ENCODE measurements around the gene MISP. TPM values are rescaled to one million over a fixed set of nuclear protein-coding genes. Genes with fewer than 3 reads are reported as not detected.

Gene MISP
- total and polyA plus RNA-seq, 9 of the 15 experiments (the other 6 are each of a cell fraction or from before 2014, with no cell fraction given) = 0.04 to 0.29 (median 0.05) TPM; not detected in 5

DNA sequence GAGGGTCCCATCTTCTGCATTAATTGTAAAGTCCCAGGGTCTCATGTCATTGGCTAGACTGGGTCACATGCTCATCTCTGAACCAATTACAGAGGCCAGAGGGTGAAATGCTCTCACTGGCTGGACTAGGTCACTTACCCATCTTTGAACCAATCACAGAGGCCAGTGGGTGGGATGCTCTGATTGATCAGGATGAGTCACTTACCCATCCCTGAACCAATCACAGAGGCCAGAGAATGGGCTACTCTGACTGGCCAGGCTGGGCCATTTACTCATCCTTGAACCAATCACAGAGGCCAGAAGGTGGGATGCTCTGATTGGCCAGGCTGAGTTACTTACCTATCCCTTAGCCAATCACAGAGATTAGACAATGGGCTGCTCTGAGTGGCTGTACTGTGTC, 5.3 kb downstream of the MISP start (continued):
- no peak for TF ChIP-seq ZSCAN32 (CRISPR knock-in tag; IDR thresholded peaks at IDR 0.05)
- no peak for TF ChIP-seq ZNF253 (CRISPR knock-in tag; conservative IDR thresholded peaks at IDR 0.05)
- no peak for TF ChIP-seq MAZ (CRISPR knock-in tag; conservative IDR thresholded peaks at IDR 0.05 in 1 of 2, IDR thresholded peaks at IDR 0.05 in 1 of 2)
- TF ChIP-seq, protein P1, sequence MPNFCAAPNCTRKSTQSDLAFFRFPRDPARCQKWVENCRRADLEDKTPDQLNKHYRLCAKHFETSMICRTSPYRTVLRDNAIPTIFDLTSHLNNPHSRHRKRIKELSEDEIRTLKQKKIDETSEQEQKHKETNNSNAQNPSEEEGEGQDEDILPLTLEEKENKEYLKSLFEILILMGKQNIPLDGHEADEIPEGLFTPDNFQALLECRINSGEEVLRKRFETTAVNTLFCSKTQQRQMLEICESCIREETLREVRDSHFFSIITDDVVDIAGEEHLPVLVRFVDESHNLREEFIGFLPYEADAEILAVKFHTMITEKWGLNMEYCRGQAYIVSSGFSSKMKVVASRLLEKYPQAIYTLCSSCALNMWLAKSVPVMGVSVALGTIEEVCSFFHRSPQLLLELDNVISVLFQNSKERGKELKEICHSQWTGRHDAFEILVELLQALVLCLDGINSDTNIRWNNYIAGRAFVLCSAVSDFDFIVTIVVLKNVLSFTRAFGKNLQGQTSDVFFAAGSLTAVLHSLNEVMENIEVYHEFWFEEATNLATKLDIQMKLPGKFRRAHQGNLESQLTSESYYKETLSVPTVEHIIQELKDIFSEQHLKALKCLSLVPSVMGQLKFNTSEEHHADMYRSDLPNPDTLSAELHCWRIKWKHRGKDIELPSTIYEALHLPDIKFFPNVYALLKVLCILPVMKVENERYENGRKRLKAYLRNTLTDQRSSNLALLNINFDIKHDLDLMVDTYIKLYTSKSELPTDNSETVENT (CRISPR knock-in tag; IDR thresholded peaks at IDR 0.05) = no peak
- TF ChIP-seq MTF1 (CRISPR knock-in tag; IDR thresholded peaks at IDR 0.05; ENCODE audit: borderline replicate concordance) = no peak
- TF ChIP-seq HDAC8 (tag; IDR thresholded peaks at IDR 0.05) = no peak
- no peak for TF ChIP-seq NFIC (IDR thresholded peaks at IDR 0.05)
- no peak for TF ChIP-seq NR4A1 (CRISPR knock-in tag; IDR thresholded peaks at IDR 0.05)
- TF ChIP-seq NR4A1 (tag; IDR thresholded peaks at IDR 0.05) = no peak
- TF ChIP-seq USF1 (CRISPR knock-in tag; IDR thresholded peaks at IDR 0.05) = peak; percentile 90
- no peak for TF ChIP-seq ATF7 (IDR thresholded peaks at IDR 0.05)
- no peak for TF ChIP-seq ZBTB34 (CRISPR knock-in tag; IDR thresholded peaks at IDR 0.05)
- TF ChIP-seq CBFA2T2 (conservative IDR thresholded peaks at IDR 0.05) = 0 out of 2 replicates have a peak, but pooled peaks have one; percentile 19
- peak; percentile 53; the same call in 1 of the 2 replicates for TF ChIP-seq MBD2 (IDR thresholded peaks at IDR 0.05; ENCODE audit: borderline replicate concordance, low read depth)
- no peak for TF ChIP-seq ZC3H4 (CRISPR knock-in tag; IDR thresholded peaks at IDR 0.05; ENCODE audit: borderline replicate concordance)
- TF ChIP-seq GATA2 (CRISPR knock-in tag; IDR thresholded peaks at IDR 0.05) = no peak
- no peak for TF ChIP-seq PCBP2 (IDR thresholded peaks at IDR 0.05; ENCODE audit: low read depth, low read length, poor library complexity, severe bottlenecking)
- peak; percentile 78 for TF ChIP-seq RAD51 (IDR thresholded peaks at IDR 0.05; ENCODE audit: borderline replicate concordance, low read depth)
- no peak for TF ChIP-seq GTF2E2 (tag; IDR thresholded peaks at IDR 0.05)
- peak; percentile 28 for TF ChIP-seq RBM25 (IDR thresholded peaks at IDR 0.05; ENCODE audit: low read depth, low read length, severe bottlenecking)
- TF ChIP-seq ESRRB (CRISPR knock-in tag; IDR thresholded peaks at IDR 0.05; ENCODE audit: borderline replicate concordance) = no peak
- no peak for TF ChIP-seq NR2F6 (CRISPR knock-in tag; IDR thresholded peaks at IDR 0.05)
- no peak for TF ChIP-seq ZKSCAN8 (CRISPR knock-in tag; IDR thresholded peaks at IDR 0.05)
- no peak for TF ChIP-seq ZNF311 (CRISPR knock-in tag; IDR thresholded peaks at IDR 0.05)
- peak; percentile 76 for TF ChIP-seq ATF3 (IDR thresholded peaks at IDR 0.05)
- TF ChIP-seq ATF3 (CRISPR knock-in tag; conservative IDR thresholded peaks at IDR 0.05) = no peak
